GM13976 (cell line): ENCODE measurements around the gene CDH23.

ENCODE experiments used
- DNase-seq: peaks from one replicate; pipeline ENCODE4 v3.0.0; 2012; ENCODE audit warnings: low spot score
- CTCF ChIP-seq: IDR thresholded peaks from 2 replicates; pipeline ENCODE4 v1.5.1; 2012; ENCODE audit warnings: borderline replicate concordance, mild to moderate bottlenecking; ENCODE audit not compliant: insufficient read depth; ENCODE audit errors: extremely low read depth, missing control alignments, control extremely low read depth
- in situ Hi-C: fragments of 300-500 bp; cut with MboI; formaldehyde crosslinking; loops from one replicate; pipeline ENCODE4 v1.12.0; 2022; ENCODE audit warnings: low sequenced_read_pairs, mixed read lengths, inconsistent platforms; ENCODE audit not compliant: unreplicated experiment

CDH23 gene

GRCh38 chr10:71432101-71432905 is 35.6 kb downstream of the CDH23 start:
- in situ Hi-C loops = no loop called here
- no peak for DNase-seq
- no peak for TF ChIP-seq CTCF

GRCh38 chr10:71432956-71433767 is 36.4 kb downstream of the CDH23 start:
- no peak for TF ChIP-seq CTCF
- no peak for DNase-seq
- in situ Hi-C loops = no loop called here

GRCh38 chr10:71433768-71434744 is 37.3 kb downstream of the CDH23 start:
- no peak for TF ChIP-seq CTCF
- in situ Hi-C loops = no loop called here
- no peak for DNase-seq

GRCh38 chr10:71434760-71435394 is 38.2 kb downstream of the CDH23 start:
- no peak for TF ChIP-seq CTCF
- in situ Hi-C loops = no loop called here
- no peak for DNase-seq

- in situ Hi-C loops = no loop called here
- no peak for TF ChIP-seq CTCF
- DNase-seq = no peak
Observed at GRCh38 chr10:71435571-71436267, 39.0 kb downstream of the CDH23 start.
